ENCODE measurements around the gene LZTS2.

Gene LZTS2

DNA sequence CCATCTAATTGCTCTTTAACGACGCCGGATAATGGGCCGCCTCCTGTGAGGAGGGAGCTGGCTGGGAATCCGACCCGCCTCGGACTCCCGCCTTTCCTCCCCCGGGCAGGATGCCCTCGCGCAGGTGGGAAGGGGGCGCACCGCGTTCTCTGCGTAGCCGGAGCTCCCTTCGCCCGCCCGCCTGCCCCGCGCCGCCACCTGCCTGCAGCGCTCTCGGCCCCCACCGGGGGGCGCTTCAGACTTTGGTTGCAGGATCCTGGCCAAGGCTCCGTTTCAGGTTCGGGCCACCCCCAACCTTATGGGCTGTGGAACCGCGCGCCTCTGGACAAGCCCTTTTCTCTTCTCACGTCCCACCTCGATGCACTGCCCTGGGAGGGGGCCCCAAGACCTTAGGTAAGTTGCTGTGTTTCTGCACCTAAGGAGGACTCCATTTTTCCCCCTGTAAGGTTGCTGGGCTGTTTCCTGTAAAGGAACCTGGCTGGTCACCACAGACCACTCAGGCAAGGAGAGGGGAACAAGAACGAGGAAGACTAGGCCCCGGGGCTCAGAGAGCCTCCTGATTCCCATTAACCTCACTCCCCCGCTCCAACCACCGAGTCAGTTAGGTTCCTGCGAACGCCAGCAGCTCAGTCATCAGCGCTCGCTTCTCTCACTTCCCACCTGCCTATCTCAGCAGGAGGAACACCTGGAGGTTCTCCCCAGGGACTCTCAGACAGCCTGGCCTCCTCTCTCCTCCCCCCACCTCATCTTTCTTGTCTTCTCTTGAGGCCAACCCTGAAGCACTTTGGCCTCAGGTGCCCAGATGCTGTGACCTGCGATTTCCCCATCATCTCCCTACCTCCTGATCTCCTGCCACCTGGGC, 50.8 kb downstream of the LZTS2 start:
- peak in 1 of 2 donors; percentile 62 for DNase-seq (ENCODE audit: low read depth in 2 of 2, low spot score in 1 of 2)

DNA sequence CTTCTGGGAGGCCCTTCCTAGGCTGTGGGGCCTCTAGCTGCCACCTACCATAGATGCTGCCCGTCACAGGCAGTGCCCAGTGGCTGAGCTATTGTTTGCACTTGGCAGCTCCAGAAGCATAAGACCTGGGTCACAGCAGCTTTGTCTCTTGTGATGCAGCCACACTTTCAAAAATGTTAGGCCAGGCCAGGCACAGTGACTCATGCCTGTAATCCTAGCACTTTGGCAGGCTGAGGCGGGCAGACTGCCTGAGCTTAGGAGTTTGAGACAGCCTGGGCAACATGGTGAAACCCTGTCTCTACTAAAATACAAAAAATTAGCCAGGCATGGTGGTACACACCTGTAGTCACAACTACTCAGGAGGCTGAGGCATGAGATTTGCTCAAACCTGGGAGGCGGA, 52.7 kb downstream of the LZTS2 start:
- DNase-seq (ENCODE audit: low read depth in 2 of 2, low spot score in 1 of 2) = no peak

DNA sequence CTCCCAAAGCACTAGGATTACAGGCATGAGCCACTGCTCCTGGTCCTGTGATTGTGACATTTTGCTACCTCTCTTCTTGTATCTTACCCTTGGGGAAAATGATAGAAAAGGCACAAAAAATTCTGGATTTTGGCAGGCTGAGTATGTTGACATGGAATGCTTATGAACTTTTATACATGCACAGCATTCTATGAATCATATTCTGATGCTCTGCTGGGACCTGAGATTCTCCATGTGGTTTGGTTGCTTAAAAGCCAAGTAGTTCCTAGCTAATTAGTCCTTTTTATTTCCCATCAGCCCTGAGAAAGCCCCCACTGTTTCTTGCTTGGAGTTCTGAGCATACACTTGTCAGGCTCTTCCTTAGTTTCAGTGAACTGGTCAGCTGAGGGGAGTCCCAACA, 53.9 kb downstream of the LZTS2 start:
- DNase-seq (ENCODE audit: low read depth in 2 of 2, low spot score in 1 of 2) = no peak

DNA sequence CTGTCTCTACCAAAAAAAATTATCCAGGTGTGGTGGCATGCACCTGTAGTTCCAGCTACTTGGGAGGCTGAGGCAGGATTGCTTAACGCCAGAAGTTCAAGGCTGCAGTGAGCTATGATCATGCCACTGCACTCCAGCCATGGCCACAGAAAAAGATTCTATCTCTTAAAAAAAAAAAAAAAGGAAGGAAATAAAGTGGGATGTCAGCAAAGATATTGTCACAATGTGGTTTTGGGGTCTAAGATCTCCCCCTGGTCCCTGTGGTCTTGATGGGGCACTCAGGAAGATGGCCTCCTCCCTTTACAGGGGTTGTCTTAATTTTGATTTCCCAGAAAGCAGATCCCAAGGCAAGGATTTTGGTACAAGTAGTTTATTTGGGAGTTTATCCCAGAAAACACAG, 54.7 kb downstream of the LZTS2 start:
- DNase-seq (ENCODE audit: low read depth in 2 of 2, low spot score in 1 of 2) = no peak

DNA sequence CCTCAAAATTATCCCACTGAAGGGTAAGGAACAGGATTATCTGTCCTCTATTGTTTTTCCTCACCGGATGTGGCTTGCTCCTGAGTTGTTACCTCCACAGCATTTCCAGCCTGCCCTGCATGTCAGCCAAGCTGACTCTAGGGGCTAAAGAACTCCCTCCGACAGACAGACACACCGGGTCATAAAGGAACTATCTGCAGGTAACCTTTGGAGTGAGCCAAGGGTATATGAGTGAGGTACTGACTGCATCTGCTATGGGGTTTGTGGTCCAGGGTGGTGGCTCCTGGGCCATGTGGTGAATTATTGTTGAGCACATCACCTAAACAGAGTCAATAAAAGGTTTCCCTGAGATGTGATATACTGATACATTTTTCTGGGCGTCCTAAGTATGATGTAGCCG, 55.3 kb downstream of the LZTS2 start:
- no peak for DNase-seq (ENCODE audit: low read depth in 2 of 2, low spot score in 1 of 2)

DNA sequence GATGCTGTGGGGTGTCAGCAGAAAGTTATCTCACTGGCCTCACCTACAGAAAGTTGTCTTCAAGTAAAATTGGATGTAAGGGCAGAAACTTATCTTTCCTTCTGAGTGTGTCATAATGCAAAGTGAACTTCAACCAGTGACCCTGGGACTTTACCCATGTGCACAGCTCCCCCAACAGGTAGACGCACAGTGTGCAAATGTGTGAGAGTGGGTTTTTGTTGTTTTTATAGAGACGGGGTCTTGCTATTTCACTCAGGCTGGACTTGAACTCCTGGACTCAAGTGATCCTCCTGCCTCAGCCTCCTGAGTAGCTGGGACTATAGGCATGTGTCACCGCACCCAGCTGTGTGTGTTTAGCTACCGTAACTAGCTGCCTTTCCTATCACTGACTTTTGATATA, 55.8 kb downstream of the LZTS2 start:
- no peak for DNase-seq (ENCODE audit: low read depth in 2 of 2, low spot score in 1 of 2)

DNA sequence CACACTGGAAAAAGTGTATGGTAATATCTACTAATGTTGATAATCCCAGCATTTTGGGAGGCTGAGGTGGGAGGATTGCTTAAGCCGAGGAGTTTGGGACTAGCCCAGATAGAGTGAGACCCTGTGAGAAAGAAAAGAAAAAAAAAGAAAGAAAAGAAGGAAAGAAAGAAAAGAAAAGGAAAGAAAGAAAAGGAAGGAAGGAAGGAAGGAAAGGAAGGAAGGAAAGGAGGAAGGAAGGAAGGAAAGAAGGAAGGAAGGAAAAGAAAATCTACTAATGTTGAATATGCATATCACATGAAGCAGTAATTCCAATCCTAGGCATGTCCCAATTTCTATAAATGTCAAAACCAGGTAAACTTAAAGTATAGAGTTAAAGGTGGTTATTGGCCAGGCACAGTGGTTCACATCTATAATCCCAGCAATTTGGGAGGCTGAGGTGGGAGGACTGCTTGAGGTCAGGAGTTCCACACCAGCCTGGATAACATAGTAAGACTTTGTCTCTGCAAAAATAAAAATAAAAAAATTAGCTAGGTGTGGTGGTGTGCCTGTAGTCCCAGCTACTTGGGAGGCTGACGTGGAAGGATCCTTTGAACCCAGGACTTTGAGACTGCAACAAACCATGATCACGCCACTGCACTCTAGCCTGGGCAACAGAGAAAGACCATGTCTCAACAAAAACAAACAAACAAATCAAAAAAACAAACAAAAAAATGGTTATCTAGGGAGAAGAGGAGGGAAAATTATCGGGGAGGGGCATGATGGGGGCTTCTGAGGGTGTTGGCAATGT, 57.0 kb downstream of the LZTS2 start:
- no peak for DNase-seq (ENCODE audit: low read depth in 2 of 2, low spot score in 1 of 2)
